ELF-1 (cell line): ENCODE measurements around the gene LPAR1.

Experiments
- DNase-seq: peaks from one replicate; pipeline ENCODE4 v3.0.0-alpha.2; 2016; ENCODE audit warnings: low read depth, low spot score

LPAR1 gene

GRCh38 chr9:111001526-111001925, 36.7 kb downstream of the LPAR1 start:
- no peak for DNase-seq

DNA sequence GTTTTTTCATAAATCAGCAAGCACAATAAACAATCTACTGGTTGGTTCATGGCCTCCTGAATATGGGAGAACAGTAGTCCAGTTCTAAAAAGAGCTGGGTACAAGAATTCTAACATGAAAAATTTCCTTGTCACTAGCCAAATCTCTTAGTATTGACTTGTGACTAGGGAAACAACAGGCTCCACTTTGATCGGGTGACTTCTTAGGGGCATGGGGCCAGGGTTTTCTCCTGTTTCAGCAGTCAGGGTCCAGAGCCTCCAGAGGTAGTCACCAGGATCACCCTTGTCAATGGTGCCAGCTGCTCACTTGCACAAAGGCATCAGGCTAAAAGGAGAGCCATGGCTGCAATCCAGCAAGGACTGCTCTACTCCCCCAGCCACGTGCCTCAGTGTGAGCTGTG, 38.1 kb downstream of the LPAR1 start:
- DNase-seq = no peak

GRCh38 chr9:110999379-110999778, 38.9 kb downstream of the LPAR1 start:
- DNase-seq = no peak

DNA sequence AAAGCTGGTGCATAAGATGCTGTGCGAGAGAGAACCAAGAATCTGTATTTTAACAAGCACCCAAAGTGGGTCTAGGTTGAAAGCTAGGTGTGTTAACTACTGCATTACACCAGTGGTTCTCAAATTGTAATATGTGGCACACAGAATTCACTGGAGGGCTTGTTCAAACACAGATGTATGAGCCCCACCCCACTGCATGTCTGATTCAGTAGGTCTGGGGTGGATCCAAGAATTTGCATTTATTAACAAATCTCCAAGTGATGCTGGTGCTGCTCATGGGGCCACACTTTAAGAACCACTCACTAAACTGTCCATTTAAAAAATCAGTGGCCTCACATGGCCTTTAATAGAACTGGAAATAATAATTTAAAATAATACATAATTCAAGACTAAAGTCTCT, 40.4 kb downstream of the LPAR1 start:
- no peak for DNase-seq

- DNase-seq = no peak
Observed at GRCh38 chr9:110996436-110997220, 41.6 kb downstream of the LPAR1 start.

DNA sequence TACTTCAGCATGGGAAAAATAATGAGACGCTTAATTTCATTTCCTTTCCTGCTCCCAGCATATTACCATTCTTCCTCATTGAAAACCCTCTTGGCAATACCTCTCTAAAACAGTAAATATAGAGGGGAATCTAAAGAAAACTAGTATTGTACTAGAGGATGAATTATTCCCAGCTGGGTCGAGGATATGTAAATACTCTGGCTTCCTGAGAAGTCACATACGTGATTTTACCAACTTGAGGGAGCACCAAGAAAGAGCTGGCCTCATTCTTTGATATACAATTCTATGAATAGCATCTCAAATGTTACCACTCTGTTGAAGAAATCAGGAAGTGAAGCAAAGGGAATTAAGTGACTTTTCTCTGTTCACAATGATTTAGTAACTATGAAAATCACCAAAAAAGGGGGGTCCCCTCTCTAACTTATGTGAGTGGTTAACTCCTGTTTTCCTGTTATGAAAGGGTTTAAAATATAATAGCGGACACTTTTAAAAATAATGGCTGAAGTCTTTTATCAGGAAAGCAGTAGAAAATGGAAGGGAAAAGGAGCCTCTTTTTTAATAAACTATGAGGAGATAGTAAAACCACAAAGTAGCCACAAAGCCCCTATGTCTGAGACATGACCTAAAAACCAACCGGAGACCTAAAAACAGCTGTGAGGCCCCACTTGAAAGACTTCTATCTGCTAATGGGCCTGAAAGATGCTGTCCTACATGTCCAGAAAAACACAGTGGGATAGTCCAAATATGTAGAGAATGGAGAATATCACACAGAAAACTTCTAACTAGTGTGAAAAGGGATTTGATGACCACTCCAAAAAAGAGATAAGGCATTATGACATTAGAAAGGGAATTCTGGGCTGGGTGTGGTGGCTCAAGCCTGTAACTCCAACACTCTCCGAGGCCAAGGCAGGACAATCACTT, 42.6 kb downstream of the LPAR1 start:
- DNase-seq = no peak

- DNase-seq = no peak
Observed at GRCh38 chr9:110994771-110995241, 43.5 kb downstream of the LPAR1 start.

- no peak for DNase-seq
Observed at GRCh38 chr9:110990481-110990880, 47.8 kb downstream of the LPAR1 start.

GRCh38 chr9:110986529-110986928, 51.7 kb downstream of the LPAR1 start:
- DNase-seq = no peak

DNA sequence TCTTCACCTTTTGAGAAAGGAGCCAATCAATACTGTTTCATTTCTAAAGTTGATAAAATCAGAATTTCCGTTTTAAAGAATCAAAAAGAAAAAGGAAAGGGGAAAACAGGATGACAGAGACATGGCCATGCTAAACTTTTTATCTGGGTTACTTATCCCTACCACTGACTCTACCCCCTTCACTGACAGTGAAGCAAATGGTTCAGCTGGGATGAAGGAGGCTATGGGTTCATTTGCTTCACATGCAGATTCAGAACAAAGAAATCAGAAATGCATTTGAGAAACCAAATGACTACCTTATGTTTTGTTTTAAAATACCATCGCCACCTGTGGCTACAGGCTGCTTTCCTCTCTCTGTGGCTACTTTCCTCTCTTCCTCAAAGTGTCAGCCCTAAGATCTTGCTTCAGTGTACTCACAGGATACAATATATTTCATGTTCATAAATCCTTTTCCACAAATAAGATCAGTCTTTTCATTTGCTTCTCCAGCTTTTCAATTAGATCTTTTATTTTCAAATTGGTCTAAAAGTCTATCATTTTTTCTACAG, 53.3 kb downstream of the LPAR1 start:
- no peak for DNase-seq

DNA sequence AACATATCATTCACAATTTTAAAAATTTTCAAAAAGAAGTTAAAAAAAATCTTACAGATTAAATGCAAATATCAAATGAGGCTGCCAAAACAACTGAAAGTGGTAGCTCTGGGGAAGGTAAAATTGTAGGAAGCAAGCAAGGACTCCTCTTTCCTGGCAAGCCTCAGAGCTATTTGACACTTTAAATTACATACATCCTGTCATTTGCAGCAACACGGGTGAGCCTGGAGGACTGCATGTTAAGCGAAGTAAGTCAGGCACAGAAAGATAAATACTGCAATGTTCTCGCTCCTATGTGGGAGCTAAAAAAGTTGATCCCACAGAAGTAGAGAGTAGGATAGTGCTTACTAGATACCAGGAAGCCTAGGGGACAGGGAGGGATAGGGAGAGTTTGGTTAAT, 58.0 kb downstream of the LPAR1 start:
- no peak for DNase-seq

- no peak for DNase-seq
Observed at GRCh38 chr9:110979636-110980035, 58.6 kb downstream of the LPAR1 start.

- no peak for DNase-seq
Observed at GRCh38 chr9:110978516-110978915, 59.8 kb downstream of the LPAR1 start.

GRCh38 chr9:110977259-110977709, 61.0 kb downstream of the LPAR1 start:
- DNase-seq = no peak

DNA sequence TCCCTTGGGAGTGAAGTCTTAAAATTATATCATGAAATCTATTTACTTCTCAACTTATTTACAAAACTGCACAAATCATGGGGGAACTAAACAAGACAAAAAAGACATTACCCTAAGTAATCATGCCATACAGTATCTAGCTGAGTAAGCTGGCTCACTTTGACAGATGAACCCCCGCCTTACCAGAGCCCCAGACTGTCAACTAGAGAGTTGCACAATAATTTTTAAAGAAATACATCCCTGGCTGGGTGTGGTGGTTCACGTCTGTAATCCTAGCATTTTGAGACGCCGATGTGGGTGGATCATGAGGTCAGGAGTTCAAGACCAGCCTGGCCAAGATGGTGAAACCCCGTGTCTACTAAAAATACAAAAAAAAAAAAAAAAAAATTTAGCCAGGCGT, 62.3 kb downstream of the LPAR1 start:
- DNase-seq = no peak

DNA sequence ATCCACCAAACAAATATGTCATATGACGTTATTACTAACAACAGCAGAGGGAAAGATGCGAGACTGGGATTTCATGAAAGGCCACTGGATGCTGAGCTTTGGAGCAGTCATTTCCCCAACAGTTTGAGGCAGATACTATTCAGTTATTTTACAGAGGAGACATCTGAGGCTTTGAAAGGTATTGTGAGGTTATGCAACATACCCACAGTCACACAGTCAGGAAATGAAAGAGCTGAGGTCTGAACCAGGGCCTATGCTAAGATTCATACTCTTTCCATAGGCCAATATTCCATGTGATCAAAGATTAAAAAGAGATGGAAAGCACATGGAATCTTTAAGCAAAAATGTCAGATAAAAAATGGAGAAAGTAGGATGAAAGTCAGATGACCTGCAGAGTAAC, 63.0 kb downstream of the LPAR1 start:
- no peak for DNase-seq

DNA sequence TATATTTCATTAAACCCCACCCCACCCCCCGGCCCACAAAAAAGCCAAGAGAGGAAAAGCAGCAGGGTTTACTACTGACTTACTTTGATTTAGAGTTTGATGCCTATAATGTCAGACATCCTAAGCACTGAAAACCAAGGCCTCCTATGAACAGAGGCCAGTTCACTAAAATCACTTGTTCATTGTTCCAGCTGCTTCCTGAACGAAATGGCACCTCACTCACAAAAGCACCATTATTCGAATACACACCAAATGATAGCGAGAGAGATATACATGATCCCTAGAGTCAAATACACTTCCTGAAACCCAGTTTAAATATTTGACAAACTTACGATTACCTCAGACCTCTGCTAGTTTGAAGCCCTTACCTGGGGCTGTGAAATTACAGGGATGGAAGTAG, 66.6 kb downstream of the LPAR1 start:
- DNase-seq = no peak

GRCh38 chr9:110971234-110971633, 67.0 kb downstream of the LPAR1 start:
- no peak for DNase-seq

DNA sequence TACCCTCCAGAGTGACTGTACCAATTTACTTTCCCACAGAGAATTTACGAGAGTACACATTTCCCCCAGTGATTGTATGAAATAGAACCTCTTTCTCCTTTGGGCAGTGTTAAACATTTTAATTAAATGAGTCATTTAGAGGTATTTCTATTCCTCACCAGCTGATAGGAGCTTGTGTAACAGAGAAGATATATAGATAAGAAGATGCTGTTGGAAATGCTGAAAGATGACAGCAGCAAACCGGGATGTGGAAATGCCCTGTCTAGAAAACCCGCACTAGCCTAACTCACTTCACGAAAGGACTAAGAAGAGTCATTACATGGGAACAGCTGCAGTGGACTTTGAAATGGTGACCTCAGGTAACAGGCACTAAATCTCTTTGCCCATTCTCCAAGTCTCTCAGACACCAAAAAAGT, 68.3 kb downstream of the LPAR1 start:
- DNase-seq = no peak

DNA sequence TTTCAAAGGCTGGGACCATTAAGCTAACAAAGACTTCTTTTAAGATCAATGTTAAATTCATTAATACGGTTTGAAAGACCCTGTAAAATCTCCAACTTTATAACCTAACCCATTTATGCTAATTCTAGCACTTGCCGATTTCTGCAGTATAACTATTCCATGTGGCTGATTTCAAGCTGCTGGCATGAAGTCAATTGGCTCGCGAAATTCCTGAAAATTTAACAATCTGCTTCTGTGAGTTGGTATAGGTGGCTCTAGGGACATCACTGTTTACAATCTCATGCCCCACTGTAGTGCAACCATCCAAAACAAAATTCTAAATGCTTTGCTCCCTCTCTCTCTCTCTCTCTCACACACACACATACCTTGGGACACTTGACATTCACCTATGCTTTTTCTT, 70.2 kb downstream of the LPAR1 start:
- DNase-seq = no peak

- DNase-seq = no peak
Observed at GRCh38 chr9:110967196-110967595, 71.1 kb downstream of the LPAR1 start.

GRCh38 chr9:110960288-110960687, 78.0 kb downstream of the LPAR1 start:
- no peak for DNase-seq
